Adrenal gland (tissue), 12 donors: ENCODE data around the gene CATSPERZ. TPM values are rescaled to one million over a fixed set of nuclear protein-coding genes. Genes with fewer than 3 reads are reported as not detected.
A peak's percentile ranks its signal among the peaks of the same experiment; 100 is the strongest.

Experiments used
- DNase-seq, 7 donors: peaks; one replicate each; pipeline ENCODE4 v3.0.0-alpha.2; 2019 to 2020
- H3K27ac ChIP-seq, 5 donors: fragments of 200-600 bp; sonication (generic) in 4 of 5; 1 replicate in 3 of 5; 2 replicates in 2 of 5; pipeline versions ENCODE4 v1.5.1 to v1.8.0; 2016 to 2020; ENCODE audit warnings: mild to moderate bottlenecking in 1 of 5
- H3K27me3 ChIP-seq: fragments of 200-600 bp; 2 replicates; pipeline ENCODE4 v1.8.0; 2021
- H3K36me3 ChIP-seq, 2 donors: fragments of 200-600 bp; replicated peaks in 1 of 2; 1 replicate in 1 of 2; 2 replicates in 1 of 2; pipeline versions ENCODE4 v1.5.1 to v1.8.0; 2018 to 2022
- H3K4me1 ChIP-seq, 2 donors: fragments of 200-600 bp; replicated peaks in 1 of 2; 1 replicate in 1 of 2; 2 replicates in 1 of 2; pipeline versions ENCODE4 v1.5.1 to v1.8.0; 2018 to 2021
- H3K4me3 ChIP-seq, 4 donors: fragments of 200-600 bp; sonication (generic) in 3 of 4; one replicate each; pipeline ENCODE4 v1.5.1; 2016 to 2018
- H3K9me3 ChIP-seq, 3 donors: fragments of 200-600 bp; sonication (generic) in 1 of 3; replicated peaks in 1 of 3; 1 replicate in 2 of 3; 2 replicates in 1 of 3; pipeline versions ENCODE4 v1.5.1 to v1.8.0; 2016 to 2021
- CTCF ChIP-seq, 6 experiments: fragments of 450-650 bp in 4 of 6; fragments of 200-600 bp in 2 of 6; sonication (generic) in 1 of 6; IDR thresholded peaks; 1 replicate in 5 of 6; 2 replicates in 1 of 6; pipeline versions ENCODE4 v1.5.1 to v1.8.0; 2016 to 2021; ENCODE audit warnings: antibody characterized with exemption in 6 of 6, mild to moderate bottlenecking in 2 of 6, moderate library complexity in 1 of 6
- POLR2A ChIP-seq, 2 donors: fragments of 450-650 bp; IDR thresholded peaks; one replicate each; pipeline ENCODE4 v1.6.1; 2017; ENCODE audit warnings: antibody characterized with exemption in 2 of 2, mild to moderate bottlenecking in 2 of 2, moderate library complexity in 1 of 2
- WGBS, 4 donors: extraction: QIAGEN DNeasy Blood & Tissue Kit in 2 of 4; methylation state at CpG; one replicate each; pipeline versions ENCODE4 v1.1.5 to v1.1.7; 2013 to 2017; 5-methylcytosine and 5-hydroxymethylcytosine counted together
- intact Hi-C, 2 donors: fragments of 100-400 bp; cut with DNase I; formaldehyde crosslinking; loops; one replicate each; pipeline versions ENCODE4 v1.14.1 to v1.15.0; 2022 to 2023
- polyA plus RNA-seq, 3 donors: library from polyadenylated mRNA; stranded (reverse); fragments of 200-250 nt in 2 of 3; fragments of 350-450 nt in 1 of 3; fragmentation: Illumina TruSeq in 1 of 3; extraction: RNeasy Lipid Tissue Mini Kit (QIAGEN cat#74804) in 1 of 3; gene quantifications; one replicate each; pipeline ENCODE4 v1.2.3, GENCODE V29; 2013 to 2014
- total RNA-seq, 9 donors: library from RNA; depleted of rRNA in 4 of 9; stranded (reverse); fragments of >200 nt in 4 of 9; fragments of 120-200 nt in 1 of 9; fragmentation: NEBNext Ultra II Directional in 1 of 9; extraction: Animal tissue kit (Norgen Biotek cat#: 25700) in 1 of 9; gene quantifications; one replicate each; pipeline versions ENCODE4 v1.1.0 to v1.2.4, GENCODE V29; 2013 to 2023
- donor health status: healthy with polysubstance abuse.
- donor health status: Bipolar disorder and iron deficiency.
- donor health status: DM: yes; HTN: yes; CAD: no.
- donor health status: DM: no; HTN: no; CAD: no.
- donor health status: DM: no; HTN: no; CAD: no.
- donor health status: DM: yes; HTN: yes; CAD: no.

The CATSPERZ gene
- total and polyA plus RNA-seq, 12 donors = 0.28 to 1.2 (median 0.71) TPM; not detected in 8

- Histone ChIP-seq H3K4me1 (peaks cover 23 to 40% of the 10 kb centered on the region in 2 donors), H3K27ac (peak overlapping the region; percentile 88 to 95 (median 90)), H3K36me3 (no peaks in the 10 kb centered on the region), H3K4me3 (peak overlapping the region in 3 of 4 donors; percentile 41 to 91 (median 48)), H3K9me3 (no peaks in the 10 kb centered on the region), H3K27me3 (peaks cover 8% of the 10 kb centered on the region)
- intact Hi-C loops = no loop called here
- WGBS, 4 donors = 0 to 1% (median 1%) methylated on average over 18 to 46 of the region's 46 CpGs
- TF ChIP-seq POLR2A (IDR thresholded peaks at IDR 0.05) (peak in 1 of 2 donors; percentile 57), CTCF (IDR thresholded peaks at IDR 0.05) (peak; percentile 79 to 94 (median 88))
- DNase-seq = peak; percentile 89 to 97 (median 95)
Observed at GRCh38 chr11:64304316-64305072, 4.3 kb downstream of the CATSPERZ start.

GRCh38 chr11:64305075-64305690 is 5.0 kb downstream of the CATSPERZ start, which contains the start of gene ESRRA:
Gene ESRRA (plus strand): TSS chr11:64305524. CDS start chr11:64307180, 1,656 bp downstream.
- Histone ChIP-seq H3K4me1 (peaks cover 16 to 33% of the 10 kb centered on the region in 2 donors), H3K36me3 (no peaks in the 10 kb centered on the region), H3K27ac (peak within 1 kb of the TSS; percentile 88 to 96 (median 90)), H3K4me3 (peak within 1 kb of the TSS; percentile 41 to 91 (median 62)), H3K9me3 (no peaks in the 10 kb centered on the region), H3K27me3 (peaks cover 1% of the 10 kb centered on the region)
- intact Hi-C loops = no loop called here
- 0 to 1% (median 0%) methylated on average over 11 to 79 of the region's 81 CpGs for WGBS, 4 donors
- TF ChIP-seq POLR2A (IDR thresholded peaks at IDR 0.05) (peak; percentile 56 to 77), CTCF (IDR thresholded peaks at IDR 0.05) (no peak)
- DNase-seq = peak; percentile 99 to 100 (median 100)

GRCh38 chr11:64305691-64306562 is 5.8 kb downstream of the CATSPERZ start:
- intact Hi-C loops = no loop called here
- H3K27ac ChIP-seq = peak overlapping the region; percentile 7 to 96 (median 73)
- DNase-seq = peak; percentile 57 to 84 (median 74)
- H3K4me1 ChIP-seq = peaks cover 9 to 26% of the 10 kb centered on the region in 2 donors
- TF ChIP-seq CTCF (IDR thresholded peaks at IDR 0.05) (no peak), POLR2A (IDR thresholded peaks at IDR 0.05) (peak in 1 of 2 donors; percentile 38)
- WGBS, 4 donors = 0 to 1% (median 1%) methylated on average over 13 to 68 of the region's 71 CpGs
- peak overlapping the region; percentile 33 to 91 (median 62) for H3K4me3 ChIP-seq
- no peaks in the 10 kb centered on the region for H3K36me3 ChIP-seq
- no peaks in the 10 kb centered on the region for H3K27me3 ChIP-seq
- no peaks in the 10 kb centered on the region for H3K9me3 ChIP-seq

- intact Hi-C loops = no loop called here
- no peaks in the 10 kb centered on the region for H3K36me3 ChIP-seq
- H3K4me1 ChIP-seq = peaks cover 9 to 22% of the 10 kb centered on the region in 2 donors
- H3K27ac ChIP-seq = peak overlapping the region in 4 of 5 donors; percentile 69 to 96 (median 84)
- H3K4me3 ChIP-seq = peak overlapping the region; percentile 33 to 91 (median 62)
- DNase-seq = no peak
- TF ChIP-seq CTCF (IDR thresholded peaks at IDR 0.05) = no peak
- no peaks in the 10 kb centered on the region for H3K9me3 ChIP-seq
- 0 to 25% (median 21%) methylated on average over 3 to 9 of the region's 9 CpGs for WGBS, 4 donors
- no peaks in the 10 kb centered on the region for H3K27me3 ChIP-seq
Observed at GRCh38 chr11:64306563-64306875, 6.4 kb downstream of the CATSPERZ start.
